ENCODE results near the gene USH2A.
"Not testable (repeated sequence)": the region's sequence is repeated elsewhere in the genome, so short reads cannot be mapped to it uniquely, and the experiment has no call there.

USH2A gene

DNA sequence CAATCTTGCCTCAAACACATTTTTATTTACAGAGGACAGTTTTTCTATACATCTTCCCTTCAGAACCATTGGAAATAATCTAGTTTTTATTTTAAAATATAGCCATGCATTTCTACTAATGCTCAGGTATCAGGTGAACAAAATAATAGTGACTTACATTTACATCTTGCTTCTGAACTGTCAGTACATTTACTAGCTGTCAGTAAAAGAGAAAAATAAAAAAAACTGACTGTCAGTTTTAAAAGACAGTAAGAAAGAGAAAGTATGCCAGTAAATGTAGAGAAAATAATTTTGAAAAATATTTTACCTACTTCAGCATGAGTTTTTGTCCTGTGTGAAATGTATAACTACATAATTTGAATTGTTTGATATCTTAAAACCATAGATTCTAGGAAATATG, 33.5 kb downstream of the USH2A start:
- DNase-seq (ENCODE audit: low read depth in 1 of 2, low spot score in 1 of 2) = no peak

DNA sequence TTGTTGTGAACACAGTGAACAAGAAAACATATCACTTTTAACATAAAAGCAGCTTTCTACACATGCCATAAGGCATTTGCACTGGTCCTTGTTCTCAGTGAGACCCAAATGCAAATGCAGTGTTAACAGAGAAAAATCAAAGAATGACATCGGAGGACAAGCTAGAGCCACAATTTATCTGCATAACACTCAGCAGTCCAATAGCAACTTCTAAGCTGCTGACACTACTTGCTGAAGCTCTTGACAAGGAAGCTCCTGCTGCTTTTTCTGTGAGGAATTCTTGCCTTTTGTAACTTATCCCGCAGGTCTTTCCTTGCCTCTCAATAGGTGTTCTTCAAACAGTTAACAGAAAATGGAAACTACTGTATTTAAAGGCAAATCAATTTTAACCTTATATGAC, 34.7 kb downstream of the USH2A start:
- DNase-seq (ENCODE audit: low read depth in 1 of 2, low spot score in 1 of 2) = no peak

DNA sequence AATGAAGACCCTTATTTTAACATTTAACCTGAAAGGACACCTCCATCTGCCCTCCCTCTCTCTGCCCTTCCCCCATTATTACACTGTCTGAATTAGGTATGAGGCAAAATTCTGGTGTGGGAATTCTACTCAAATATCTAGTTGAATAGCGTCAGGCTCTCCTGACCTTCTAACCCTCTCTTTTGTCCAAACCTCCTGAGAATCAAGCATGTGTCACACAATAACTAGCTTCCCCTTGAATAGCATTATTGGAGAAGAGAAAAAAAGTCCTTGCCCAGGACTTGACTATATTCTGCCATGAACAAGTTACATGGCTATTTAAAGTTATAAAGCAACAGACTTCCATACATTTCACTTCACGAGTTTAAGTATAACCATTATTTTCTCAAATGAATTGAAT, 35.5 kb downstream of the USH2A start:
- DNase-seq (ENCODE audit: low read depth in 1 of 2, low spot score in 1 of 2) = no peak

DNA sequence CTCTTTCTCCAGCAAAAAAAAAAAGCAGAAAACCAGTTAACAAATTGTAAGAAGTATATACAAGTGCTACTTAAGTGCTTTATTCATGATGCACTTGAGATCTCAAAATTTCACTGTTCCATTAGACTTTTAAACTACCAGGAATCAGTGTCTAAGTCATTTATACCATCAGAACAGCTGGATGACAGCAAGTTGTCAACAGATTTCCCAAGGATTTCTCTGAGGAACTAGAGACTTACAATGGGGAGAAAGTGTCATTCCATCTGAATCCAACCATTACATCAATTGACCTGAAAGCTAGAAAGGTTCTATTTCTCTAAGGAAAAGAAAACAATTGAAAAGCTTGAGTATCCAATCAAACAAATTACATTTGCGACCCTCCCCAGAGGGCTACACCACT, 43.8 kb downstream of the USH2A start:
- DNase-seq (ENCODE audit: low read depth in 1 of 2, low spot score in 1 of 2) = no peak

DNA sequence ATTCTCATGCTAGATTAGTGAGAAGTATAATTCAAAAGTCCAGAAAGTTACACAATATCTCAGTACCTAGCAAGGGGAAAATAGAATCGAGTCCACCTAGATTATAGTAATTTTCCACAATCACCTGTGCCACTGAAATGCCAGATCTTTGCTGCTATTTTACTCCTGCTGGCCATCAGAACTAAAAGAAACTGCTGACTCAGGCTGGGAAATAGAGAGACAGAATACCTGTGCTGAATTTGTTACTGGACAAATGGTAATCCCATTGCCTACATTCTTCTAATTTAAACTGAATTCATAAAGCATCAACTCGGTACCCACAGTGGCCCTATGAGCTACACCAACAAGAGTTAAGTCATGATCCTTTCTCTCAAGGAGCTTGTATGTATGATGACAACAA, 55.0 kb downstream of the USH2A start:
- no peak for DNase-seq (ENCODE audit: low read depth in 1 of 2, low spot score in 1 of 2)

DNA sequence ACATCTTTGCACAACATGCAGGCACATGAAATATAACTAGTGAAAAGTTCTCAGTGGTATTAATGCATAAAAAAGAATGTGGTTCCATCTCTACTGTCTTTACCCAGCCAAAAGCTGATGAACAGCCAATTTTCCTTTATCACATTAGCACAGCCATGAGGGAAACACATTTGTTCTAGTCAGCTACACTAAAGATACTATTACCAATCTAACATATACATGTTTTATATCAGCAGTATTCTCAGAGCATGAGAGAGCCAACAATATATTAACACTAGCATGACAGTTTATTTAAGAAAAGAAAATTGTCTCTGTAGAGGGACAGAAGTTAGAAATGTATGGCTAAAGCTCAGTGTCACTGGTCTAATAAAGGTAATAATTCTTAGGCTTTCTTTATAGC, 56.3 kb downstream of the USH2A start:
- DNase-seq (ENCODE audit: low read depth in 1 of 2, low spot score in 1 of 2) = no peak

DNA sequence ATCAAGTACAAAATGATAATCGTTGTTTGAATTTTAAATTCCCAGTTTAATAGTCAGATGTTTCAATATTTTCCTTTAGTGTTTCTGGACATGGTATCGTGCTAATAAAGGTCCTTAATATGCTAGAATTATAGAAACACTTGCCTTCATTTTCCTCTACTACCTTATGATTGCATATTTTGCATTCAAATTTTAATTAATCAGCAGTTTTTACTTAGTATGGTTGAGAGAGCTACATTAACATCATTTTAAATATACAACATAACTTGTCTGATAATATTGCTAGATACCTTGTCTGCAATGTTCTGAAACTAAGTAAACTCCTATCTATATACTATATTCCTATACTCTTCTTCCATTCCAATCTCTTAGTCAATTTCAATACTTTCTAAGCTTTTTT, 66.3 kb downstream of the USH2A start:
- DNase-seq (ENCODE audit: low read depth in 1 of 2, low spot score in 1 of 2) = no peak

DNA sequence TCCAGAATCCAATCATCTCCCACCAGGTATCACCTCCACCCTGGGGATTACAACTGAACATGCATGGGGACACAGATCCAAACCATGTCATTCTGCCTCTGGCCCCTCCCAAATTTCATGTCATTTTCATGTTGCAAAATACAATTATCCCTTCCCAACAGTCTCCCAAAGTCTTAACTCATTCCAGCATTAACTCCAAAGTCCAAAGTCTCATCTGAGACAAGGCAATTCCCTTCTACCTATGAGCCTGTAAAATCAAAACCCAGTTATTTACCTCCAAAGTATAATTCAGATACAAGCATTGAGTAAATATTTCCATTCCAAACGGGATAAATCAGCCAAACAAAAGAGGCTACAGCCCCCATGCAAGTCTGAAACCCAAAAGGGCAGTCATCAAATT, 73.1 kb downstream of the USH2A start:
- DNase-seq (ENCODE audit: low read depth in 1 of 2, low spot score in 1 of 2) = no peak

DNA sequence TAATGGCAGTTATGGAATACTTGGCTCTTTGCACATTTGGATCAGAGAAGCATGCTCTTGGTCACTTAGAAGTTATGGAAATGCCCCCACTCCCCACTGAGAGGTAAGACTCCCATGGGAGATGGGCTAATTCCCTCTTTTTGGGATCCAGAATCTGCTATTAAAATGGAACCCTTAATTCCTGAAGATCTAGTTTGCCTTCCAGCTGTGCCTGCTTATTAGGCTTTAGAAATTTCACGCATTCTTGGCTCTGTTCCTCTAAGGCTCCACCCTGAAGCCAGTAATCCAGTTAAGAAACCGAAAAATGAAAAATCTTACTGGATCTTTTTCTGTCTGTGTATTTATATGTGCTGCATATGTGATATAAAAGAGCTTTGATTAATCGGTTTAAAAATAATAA, 76.7 kb downstream of the USH2A start:
- DNase-seq (ENCODE audit: low read depth in 1 of 2, low spot score in 1 of 2) = no peak

DNA sequence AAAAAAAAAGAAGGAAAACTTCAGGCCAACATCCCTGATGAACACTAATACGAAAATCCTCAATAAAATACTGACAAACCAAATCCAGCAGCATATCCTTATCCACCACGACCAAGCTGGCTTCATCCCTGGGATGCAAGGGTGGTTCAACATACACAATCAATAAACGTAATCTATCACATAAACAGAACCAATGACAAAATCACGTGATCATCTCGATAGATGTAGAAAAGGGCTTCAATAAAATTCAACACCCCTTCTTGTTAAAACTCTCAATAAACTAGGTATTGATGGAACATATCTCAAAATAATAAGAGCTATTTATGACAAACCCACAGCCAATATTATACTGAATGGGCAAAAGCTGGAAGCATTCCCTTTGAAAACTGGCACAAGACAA, 82.7 kb downstream of the USH2A start:
- not testable (repeated sequence) for DNase-seq (ENCODE audit: low read depth in 1 of 2, low spot score in 1 of 2)

DNA sequence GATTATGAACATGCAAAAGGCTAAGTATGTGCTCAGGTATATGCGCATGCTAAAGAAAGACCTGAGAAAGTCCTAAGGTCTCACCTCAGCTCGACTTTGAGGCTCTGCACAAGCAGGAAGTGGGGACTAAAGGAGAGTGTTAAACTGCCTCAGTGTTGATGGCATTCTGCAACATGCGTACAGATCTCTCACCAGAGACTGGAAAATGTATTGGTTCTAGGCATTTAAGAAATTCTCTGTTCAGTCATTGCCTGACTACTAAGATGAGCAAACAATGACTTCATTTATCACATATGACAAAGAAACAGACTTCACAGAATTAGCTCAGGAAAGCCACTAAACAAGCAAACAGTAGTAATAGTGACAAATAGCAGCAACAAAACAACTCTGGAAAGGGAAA, 90.8 kb downstream of the USH2A start:
- no peak for DNase-seq (ENCODE audit: low read depth in 1 of 2, low spot score in 1 of 2)

DNA sequence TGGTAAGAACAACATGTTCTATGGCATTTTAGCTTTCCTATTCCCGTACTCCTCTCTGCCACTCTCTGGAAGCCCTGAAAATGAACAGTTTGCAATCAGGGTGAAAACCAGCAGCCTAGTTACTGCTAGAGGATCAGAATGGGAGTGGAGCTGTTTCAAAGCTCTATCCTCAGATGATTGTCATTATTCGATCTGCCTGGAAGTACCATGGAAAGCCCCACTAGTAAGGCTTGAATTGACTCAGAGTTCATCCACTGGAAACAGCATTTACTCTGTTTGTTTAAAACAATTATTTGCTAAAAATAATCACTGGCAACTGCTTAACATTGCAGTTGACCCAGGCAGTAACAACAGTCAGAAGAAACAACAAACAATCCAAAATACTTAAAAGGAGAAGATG, 91.2 kb downstream of the USH2A start:
- no peak for DNase-seq (ENCODE audit: low read depth in 1 of 2, low spot score in 1 of 2)

DNA sequence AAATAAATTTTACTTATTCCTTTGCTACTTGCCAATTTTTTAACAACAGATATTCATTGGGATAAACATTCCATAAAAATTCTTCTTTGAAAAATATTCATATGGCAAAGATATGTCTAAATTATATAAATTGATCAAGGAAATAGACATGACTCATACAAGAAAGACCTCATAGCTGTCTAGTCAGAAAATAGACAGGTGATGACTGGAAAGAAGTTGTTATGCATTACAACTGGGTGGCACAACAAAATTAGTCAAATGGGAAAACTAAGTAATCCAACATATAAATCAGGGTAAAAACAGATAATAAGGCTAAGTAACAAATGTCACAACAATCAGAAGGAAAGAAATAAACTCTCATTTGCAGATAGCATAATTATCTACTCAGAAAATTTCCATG, 92.0 kb downstream of the USH2A start:
- no peak for DNase-seq (ENCODE audit: low read depth in 1 of 2, low spot score in 1 of 2)

DNA sequence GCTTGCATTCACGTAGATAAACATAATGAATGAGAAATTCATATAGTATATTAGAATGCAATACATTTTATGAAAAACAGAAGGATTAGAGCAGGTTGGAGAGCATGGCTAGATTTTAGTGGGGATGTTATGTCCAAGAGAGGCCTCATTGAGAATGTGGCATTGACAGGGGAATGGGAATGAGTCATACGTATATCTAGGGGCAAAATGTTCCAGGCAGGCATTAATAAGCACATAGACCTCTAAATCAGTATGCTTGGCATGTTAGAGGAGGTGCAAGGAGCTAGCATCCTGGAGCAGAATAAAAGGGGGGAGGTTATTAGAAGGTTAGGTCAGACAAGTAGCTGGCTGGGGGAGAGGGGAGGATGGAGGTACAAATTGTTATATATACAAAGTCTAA, 93.0 kb downstream of the USH2A start:
- DNase-seq (ENCODE audit: low read depth in 1 of 2, low spot score in 1 of 2) = no peak

DNA sequence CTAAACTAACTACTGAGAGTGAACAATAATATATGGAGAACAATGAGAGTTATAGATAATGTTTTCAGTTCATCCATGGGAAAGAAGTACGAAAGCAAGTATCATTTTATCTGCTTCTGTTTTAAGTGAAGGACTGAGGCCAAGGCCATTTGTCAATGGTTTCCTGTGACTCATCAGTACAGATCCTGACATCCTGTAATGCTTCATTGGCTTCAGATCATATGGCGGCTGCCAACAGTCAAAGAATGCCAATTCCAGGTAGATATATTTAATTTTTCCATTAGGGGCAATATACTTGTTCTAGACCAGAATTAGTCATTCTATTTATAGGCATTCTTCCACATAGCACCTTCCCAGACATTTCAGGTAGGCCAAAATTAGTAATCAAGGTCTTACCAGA, 97.3 kb downstream of the USH2A start:
- no peak for DNase-seq (ENCODE audit: low read depth in 1 of 2, low spot score in 1 of 2)

DNA sequence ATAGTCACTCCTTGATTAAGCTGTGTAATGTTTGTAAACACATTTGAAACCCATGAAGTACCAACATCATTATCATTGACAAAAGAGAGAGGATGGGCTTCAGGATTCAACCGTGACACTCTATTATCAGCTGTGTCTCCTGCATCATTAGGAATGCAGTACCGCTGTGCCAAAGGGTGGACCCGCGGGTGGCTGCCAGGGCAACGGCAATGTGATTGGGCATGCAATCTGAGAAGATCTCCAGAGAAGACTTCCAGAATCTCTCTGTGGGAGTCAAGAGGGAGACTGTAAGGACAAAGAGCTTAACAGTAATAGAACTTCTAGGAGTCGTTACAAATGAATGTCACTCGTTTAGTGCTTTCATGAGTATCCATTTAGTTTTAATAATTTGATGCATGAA, 97.9 kb downstream of the USH2A start:
- no peak for DNase-seq (ENCODE audit: low read depth in 1 of 2, low spot score in 1 of 2)

DNA sequence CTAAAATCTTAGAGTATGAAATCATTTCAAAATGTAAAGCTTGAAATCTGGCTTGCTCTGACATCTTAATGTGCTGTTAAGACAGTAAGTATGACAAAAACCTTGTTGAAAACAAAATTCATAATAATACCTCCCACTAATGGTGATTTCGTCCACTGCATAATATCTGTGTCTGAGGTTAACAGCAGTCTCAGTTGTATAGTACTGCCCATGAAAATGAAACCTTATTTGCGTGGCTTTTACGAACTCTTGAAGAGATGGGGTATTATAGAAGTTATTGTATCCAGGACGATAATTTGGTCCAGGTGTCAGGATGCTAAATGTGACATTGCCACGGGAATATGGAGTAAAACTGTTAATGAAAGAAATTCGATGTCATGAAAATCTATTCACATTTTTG, 99.9 kb downstream of the USH2A start:
- DNase-seq (ENCODE audit: low read depth in 1 of 2, low spot score in 1 of 2) = no peak

DNA sequence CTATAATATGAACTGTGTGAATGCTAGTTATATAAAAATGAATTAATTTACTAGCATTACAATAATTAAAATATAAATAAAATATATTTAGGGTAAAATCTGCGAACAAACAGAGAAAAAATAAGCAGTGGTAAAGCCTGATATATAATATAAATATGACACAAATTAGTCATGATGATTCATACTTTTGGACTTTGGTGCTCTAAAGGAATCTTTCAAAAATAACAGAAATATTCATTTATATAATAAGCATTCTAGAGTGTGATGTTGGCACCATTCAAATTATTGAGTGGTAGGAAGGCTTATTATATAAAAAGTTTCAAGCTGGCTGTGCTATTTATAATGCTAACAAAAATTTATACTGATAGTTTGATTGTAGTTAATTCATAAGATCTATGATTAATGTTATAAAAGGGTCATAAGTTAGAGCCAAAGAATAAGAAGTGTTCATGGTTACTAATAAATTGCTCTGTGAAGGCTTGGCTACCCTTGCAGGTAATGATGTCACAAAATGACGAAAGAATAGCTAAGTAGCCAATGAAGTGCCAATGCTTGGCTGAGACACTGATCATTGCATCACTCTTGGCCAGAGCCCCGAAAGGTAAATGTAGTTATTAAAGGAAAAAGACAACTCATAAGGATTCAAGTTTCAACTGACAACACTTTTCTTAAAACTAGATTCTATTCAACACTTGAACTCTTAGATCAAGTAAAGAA, 108.7 kb downstream of the USH2A start:
- no peak for DNase-seq (ENCODE audit: low read depth in 1 of 2, low spot score in 1 of 2)

DNA sequence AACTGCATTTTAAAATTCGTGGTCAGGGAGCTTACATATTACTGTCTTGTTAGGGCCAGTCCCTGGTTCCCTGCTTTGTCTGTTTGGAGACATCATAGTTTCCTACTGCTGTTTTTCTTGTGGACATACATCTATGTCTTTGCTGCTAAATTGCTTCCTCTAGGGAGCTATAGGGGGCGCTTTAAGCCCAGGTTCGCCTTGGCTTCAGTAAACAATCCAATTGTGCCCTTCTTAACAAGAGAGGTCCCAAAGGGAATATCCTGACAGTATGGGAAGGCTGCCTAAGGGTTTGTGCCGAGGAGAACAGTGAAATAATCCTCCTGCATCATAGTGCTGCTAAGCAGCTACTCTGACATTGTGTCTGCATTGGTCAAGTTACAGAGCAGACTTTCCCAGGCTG, 112.5 kb downstream of the USH2A start:
- no peak for DNase-seq (ENCODE audit: low read depth in 1 of 2, low spot score in 1 of 2)

DNA sequence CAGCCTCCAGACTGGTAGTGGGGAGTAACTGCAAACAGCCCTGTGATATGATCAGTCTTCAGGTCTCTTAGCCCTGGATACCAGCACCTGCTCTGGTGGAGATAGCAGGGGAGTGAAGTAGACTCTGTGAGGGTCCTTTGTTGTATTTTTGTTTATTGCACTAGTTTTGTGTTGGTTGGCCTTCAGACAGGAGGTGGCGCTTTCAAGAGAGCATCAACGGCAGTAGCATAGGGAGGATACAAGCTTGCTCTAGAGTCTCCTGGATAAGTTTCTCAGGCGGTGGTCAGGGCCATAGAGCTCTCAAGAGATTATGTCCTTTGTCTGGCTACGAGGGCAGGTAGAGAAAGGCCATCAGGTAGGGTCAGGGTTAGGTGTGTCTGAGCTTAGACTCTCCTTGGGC, 116.4 kb downstream of the USH2A start:
- no peak for DNase-seq (ENCODE audit: low read depth in 1 of 2, low spot score in 1 of 2)

DNA sequence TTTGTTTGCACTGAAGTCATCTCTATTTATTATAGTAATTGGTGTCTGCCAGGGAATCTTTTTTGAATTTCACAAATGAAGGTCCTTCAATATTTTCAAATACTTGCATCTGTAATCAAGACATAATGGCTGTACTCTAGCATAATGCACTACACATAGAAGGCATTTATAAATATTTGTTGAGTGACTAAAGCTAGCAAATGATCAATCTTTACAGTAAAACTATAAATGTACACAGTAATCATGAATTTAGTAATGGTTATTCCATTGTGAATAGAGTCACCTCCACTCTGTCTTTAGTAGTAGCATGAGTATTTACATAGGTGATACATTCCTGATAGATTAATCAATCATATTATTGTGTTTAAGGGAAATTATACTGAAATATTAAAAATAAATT, 119.6 kb downstream of the USH2A start:
- no peak for DNase-seq (ENCODE audit: low read depth in 1 of 2, low spot score in 1 of 2)

DNA sequence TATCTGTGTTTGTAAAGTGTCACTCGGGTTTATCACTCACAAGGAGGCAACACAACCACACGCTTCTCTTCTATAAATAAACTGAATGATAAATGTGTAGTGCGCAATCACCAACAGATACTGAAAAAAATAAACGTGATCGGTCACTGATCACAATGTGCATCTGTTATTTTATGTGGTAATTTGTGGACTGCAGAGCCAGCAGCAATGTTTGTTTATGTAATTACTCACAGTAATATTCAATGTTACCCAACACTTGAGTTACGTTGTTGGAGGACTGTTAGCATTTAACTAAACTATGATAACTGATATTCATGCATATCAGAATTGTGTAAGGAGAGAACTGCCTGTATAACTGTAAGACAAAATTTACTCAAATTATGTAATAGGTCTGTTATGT, 129.6 kb downstream of the USH2A start:
- DNase-seq (ENCODE audit: low read depth in 1 of 2, low spot score in 1 of 2) = no peak

DNA sequence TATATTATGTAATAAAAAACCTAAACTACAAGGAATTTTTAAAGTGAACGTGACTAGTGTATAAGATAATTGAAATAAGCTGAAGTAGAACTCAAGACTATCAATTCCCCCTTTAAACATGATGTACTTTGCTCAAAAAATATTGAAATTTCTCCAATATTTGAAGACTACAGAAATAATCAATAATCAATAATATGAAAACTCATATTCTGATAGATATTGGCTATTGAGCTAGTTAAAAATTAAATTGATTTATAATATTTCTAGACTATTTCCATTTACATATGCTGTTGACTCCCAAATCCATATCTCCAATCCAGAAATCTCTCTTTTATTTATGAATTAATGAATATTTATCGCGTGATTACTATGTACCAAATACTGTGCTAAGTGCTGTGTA, 133.2 kb downstream of the USH2A start:
- DNase-seq (ENCODE audit: low read depth in 1 of 2, low spot score in 1 of 2) = no peak

DNA sequence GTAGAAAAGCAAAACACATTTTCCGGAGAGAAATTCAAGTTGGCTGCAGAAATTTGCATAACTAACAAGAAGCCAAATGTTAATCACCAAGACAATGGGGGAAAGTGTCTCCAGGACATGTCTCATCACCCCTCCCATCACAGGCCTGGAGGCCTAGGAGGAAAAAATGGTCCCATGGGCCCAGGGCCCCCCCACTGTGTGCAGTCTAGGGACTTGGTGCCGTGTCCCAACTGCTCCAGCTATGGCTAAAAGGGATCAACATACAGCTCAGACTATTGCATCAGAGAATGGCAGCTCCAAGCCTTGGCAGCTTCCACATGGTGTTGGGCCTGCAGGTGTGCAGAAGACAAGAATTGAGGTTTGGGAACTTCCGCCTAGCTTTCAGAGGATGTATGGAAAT, 138.2 kb downstream of the USH2A start:
- DNase-seq (ENCODE audit: low read depth in 1 of 2, low spot score in 1 of 2) = no peak

Data from stimulated activated CD4-positive, alpha-beta T cell treated with anti-CD3 and anti-CD28 coated beads, Interleukin-15, amount 100 ng/mL, for 1 hour (primary cell).